DMS 273 (cell line): ENCODE results near the gene ZFP57.

Source experiments
- DNase-seq: peaks from one replicate; lab custom pipeline; 2025; ENCODE audit not compliant: unreplicated experiment; lab: John Stamatoyannopoulos, UW

ZFP57 gene

GRCh38 chr6:29656157-29656556 lies 24.8 kb downstream of the ZFP57 start:
- no peak for DNase-seq

GRCh38 chr6:29655658-29656057 lies 25.3 kb downstream of the ZFP57 start:
- DNase-seq, result no peak

- peak; percentile 85 for DNase-seq
Observed at GRCh38 chr6:29653452-29654038, 27.4 kb downstream of the ZFP57 start.

GRCh38 chr6:29652198-29652584 lies 28.8 kb downstream of the ZFP57 start:
- DNase-seq, result no peak

GRCh38 chr6:29651413-29652197 lies 29.3 kb downstream of the ZFP57 start:
- DNase-seq, result peak; percentile 54

- peak; percentile 99 for DNase-seq
Observed at GRCh38 chr6:29649701-29650673, 31.0 kb downstream of the ZFP57 start.

GRCh38 chr6:29647927-29648642 lies 32.9 kb downstream of the ZFP57 start:
- DNase-seq, result peak; percentile 76

- no peak for DNase-seq
Observed at GRCh38 chr6:29641430-29642148, 39.4 kb downstream of the ZFP57 start.

- DNase-seq, result no peak
Observed at GRCh38 chr6:29637247-29637646, 43.7 kb downstream of the ZFP57 start.

GRCh38 chr6:29633534-29633905 lies 47.4 kb downstream of the ZFP57 start:
- DNase-seq, result no peak

GRCh38 chr6:29632789-29633533 lies 48.0 kb downstream of the ZFP57 start, which contains the start of gene GABBR1:
Gene GABBR1 (minus strand): TSS chr6:29633183. CDS start chr6:29632385, 798 bp downstream.
- peak; percentile 93 for DNase-seq

GRCh38 chr6:29631860-29632731 lies 48.9 kb downstream of the ZFP57 start:
- peak; percentile 77 for DNase-seq

GRCh38 chr6:29631209-29631810 lies 49.6 kb downstream of the ZFP57 start:
- no peak for DNase-seq

GRCh38 chr6:29630315-29630714 lies 50.6 kb downstream of the ZFP57 start:
- DNase-seq, result no peak

- no peak for DNase-seq
Observed at GRCh38 chr6:29629571-29629970, 51.4 kb downstream of the ZFP57 start.

- peak; percentile 94 for DNase-seq
Observed at GRCh38 chr6:29628419-29629281, 52.3 kb downstream of the ZFP57 start.

- DNase-seq, result peak; percentile 76
Observed at GRCh38 chr6:29627755-29628418, 53.1 kb downstream of the ZFP57 start.
